ENCODE data around the gene SULT4A1. TPM values are rescaled to one million over a fixed set of nuclear protein-coding genes. Genes with fewer than 3 reads are reported as not detected.

Gene SULT4A1
- total and polyA plus RNA-seq, 10 of the 15 experiments (the other 5 are each of a cell fraction or from before 2014, with no cell fraction given) = not detected

DNA sequence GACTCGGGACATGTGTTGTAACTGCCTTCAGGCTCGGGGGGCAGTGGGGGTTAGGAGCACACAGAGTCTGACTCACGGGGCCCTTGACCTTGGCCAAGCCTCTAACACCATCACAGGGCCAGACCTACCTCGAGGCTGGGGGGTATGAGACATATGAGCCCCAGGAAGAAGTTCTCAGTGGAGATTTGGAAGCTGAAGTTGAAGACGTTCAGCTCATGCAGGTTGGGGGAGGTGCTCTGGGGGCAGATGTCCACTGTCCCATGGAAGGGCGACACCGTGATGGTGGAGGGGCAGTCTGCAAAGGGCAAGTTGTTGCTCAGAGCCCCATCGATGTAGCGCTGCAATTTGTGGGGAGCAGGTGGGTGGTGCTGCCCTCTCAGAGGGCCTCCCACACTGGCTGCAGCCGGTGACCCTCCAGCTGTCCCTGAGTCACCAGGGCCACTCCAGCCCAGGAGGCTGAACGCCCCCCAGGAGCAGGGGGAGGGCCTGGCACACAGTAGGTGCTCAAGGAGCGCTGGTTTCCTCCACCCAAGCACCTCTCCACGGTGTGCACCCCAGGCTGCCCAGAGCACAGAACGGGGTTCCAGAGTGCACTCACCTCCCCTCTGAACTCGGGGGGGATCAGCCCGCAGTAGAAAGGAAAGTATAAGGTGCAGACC is 27.0 kb upstream of the SULT4A1 start (continued):
- TF ChIP-seq MYC (IDR thresholded peaks at IDR 0.05; ENCODE audit: insufficient read depth, insufficient read length, insufficient replicate concordance, low read length, severe bottlenecking) (no peak), JUND (IDR thresholded peaks at IDR 0.05; ENCODE audit: low read depth, low read length) (no peak), SREBF1 (IDR thresholded peaks at IDR 0.05; ENCODE audit: low read length) (no peak), ZBTB40 (IDR thresholded peaks at IDR 0.05; ENCODE audit: borderline replicate concordance) (no peak)
- TF ChIP-seq, protein P1, sequence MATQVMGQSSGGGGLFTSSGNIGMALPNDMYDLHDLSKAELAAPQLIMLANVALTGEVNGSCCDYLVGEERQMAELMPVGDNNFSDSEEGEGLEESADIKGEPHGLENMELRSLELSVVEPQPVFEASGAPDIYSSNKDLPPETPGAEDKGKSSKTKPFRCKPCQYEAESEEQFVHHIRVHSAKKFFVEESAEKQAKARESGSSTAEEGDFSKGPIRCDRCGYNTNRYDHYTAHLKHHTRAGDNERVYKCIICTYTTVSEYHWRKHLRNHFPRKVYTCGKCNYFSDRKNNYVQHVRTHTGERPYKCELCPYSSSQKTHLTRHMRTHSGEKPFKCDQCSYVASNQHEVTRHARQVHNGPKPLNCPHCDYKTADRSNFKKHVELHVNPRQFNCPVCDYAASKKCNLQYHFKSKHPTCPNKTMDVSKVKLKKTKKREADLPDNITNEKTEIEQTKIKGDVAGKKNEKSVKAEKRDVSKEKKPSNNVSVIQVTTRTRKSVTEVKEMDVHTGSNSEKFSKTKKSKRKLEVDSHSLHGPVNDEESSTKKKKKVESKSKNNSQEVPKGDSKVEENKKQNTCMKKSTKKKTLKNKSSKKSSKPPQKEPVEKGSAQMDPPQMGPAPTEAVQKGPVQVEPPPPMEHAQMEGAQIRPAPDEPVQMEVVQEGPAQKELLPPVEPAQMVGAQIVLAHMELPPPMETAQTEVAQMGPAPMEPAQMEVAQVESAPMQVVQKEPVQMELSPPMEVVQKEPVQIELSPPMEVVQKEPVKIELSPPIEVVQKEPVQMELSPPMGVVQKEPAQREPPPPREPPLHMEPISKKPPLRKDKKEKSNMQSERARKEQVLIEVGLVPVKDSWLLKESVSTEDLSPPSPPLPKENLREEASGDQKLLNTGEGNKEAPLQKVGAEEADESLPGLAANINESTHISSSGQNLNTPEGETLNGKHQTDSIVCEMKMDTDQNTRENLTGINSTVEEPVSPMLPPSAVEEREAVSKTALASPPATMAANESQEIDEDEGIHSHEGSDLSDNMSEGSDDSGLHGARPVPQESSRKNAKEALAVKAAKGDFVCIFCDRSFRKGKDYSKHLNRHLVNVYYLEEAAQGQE (IDR thresholded peaks at IDR 0.05; ENCODE audit: low read depth, low read length) = no peak

Data from GM12878 (cell line).